ENCODE results near the gene CFAP119.

The CFAP119 gene

DNA sequence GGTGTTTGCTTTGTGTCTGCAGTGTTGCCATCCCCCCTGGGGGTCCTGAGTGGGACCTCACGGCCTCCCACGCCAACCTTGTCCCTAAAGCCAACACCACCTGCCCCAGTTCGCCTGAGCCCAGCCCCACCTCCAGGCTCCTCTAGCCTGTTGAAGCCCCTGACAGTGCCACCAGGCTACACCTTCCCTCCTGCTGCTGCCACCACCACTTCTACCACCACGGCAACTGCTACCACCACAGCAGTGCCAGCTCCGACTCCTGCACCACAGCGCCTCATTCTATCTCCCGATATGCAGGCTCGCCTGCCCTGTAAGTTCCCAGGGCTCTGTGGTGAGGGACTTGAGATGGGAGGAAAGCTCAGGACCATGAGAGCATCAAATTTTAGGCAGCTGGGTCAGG is 40.7 kb downstream of the CFAP119 start:
- TF ChIP-seq ZNF8 (CRISPR knock-in tag; IDR thresholded peaks at IDR 0.05) = no peak
- TF ChIP-seq ZNF70 (CRISPR knock-in tag; IDR thresholded peaks at IDR 0.05) = no peak
- TF ChIP-seq, protein P1, sequence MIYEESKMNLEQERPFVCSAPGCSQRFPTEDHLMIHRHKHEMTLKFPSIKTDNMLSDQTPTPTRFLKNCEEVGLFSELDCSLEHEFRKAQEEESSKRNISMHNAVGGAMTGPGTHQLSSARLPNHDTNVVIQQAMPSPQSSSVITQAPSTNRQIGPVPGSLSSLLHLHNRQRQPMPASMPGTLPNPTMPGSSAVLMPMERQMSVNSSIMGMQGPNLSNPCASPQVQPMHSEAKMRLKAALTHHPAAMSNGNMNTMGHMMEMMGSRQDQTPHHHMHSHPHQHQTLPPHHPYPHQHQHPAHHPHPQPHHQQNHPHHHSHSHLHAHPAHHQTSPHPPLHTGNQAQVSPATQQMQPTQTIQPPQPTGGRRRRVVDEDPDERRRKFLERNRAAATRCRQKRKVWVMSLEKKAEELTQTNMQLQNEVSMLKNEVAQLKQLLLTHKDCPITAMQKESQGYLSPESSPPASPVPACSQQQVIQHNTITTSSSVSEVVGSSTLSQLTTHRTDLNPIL (CRISPR knock-in tag; IDR thresholded peaks at IDR 0.05; ENCODE audit: low read depth) = no peak
- TF ChIP-seq TCF4 (CRISPR knock-in tag; IDR thresholded peaks at IDR 0.05; ENCODE audit: borderline replicate concordance) = no peak
- TF ChIP-seq, protein P2, sequence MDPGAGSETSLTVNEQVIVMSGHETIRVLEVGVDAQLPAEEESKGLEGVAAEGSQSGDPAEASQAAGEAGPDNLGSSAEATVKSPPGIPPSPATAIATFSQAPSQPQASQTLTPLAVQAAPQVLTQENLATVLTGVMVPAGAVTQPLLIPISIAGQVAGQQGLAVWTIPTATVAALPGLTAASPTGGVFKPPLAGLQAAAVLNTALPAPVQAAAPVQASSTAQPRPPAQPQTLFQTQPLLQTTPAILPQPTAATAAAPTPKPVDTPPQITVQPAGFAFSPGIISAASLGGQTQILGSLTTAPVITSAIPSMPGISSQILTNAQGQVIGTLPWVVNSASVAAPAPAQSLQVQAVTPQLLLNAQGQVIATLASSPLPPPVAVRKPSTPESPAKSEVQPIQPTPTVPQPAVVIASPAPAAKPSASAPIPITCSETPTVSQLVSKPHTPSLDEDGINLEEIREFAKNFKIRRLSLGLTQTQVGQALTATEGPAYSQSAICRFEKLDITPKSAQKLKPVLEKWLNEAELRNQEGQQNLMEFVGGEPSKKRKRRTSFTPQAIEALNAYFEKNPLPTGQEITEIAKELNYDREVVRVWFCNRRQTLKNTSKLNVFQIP (CRISPR knock-in tag; IDR thresholded peaks at IDR 0.05; ENCODE audit: borderline replicate concordance, low read depth) = no peak
- no peak for TF ChIP-seq CSDC2 (CRISPR knock-in tag; IDR thresholded peaks at IDR 0.05)
- TF ChIP-seq ZFP3 (CRISPR knock-in tag; IDR thresholded peaks at IDR 0.05) = no peak
- TF ChIP-seq, protein P3, sequence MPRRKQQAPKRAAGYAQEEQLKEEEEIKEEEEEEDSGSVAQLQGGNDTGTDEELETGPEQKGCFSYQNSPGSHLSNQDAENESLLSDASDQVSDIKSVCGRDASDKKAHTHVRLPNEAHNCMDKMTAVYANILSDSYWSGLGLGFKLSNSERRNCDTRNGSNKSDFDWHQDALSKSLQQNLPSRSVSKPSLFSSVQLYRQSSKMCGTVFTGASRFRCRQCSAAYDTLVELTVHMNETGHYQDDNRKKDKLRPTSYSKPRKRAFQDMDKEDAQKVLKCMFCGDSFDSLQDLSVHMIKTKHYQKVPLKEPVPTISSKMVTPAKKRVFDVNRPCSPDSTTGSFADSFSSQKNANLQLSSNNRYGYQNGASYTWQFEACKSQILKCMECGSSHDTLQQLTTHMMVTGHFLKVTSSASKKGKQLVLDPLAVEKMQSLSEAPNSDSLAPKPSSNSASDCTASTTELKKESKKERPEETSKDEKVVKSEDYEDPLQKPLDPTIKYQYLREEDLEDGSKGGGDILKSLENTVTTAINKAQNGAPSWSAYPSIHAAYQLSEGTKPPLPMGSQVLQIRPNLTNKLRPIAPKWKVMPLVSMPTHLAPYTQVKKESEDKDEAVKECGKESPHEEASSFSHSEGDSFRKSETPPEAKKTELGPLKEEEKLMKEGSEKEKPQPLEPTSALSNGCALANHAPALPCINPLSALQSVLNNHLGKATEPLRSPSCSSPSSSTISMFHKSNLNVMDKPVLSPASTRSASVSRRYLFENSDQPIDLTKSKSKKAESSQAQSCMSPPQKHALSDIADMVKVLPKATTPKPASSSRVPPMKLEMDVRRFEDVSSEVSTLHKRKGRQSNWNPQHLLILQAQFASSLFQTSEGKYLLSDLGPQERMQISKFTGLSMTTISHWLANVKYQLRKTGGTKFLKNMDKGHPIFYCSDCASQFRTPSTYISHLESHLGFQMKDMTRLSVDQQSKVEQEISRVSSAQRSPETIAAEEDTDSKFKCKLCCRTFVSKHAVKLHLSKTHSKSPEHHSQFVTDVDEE (CRISPR knock-in tag; IDR thresholded peaks at IDR 0.05) = no peak
- ATAC-seq = no peak

DNA sequence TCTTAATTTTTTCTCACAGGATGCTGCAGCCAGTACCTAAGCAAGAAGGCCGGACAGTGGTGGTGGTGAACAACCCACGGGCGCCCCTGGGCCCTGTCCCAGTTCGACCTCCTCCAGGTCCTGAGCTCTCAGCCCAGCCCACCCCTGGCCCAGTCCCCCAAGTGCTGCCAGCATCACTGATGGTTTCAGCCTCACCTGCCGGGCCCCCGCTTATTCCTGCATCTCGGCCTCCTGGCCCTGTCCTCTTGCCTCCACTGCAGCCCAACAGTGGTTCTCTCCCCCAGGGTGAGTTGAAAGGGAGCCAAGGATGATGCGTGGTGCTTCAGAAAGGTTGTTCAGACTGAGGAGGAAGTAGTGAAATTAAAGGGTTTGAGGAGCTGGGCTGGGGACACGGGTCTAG is 41.2 kb downstream of the CFAP119 start:
- ATAC-seq = no peak
- TF ChIP-seq GLIS3 (CRISPR knock-in tag; IDR thresholded peaks at IDR 0.05) (no peak), OSR1 (CRISPR knock-in tag; IDR thresholded peaks at IDR 0.05) (no peak), ESRRG (CRISPR knock-in tag; IDR thresholded peaks at IDR 0.05) (no peak), TOX (CRISPR knock-in tag; IDR thresholded peaks at IDR 0.05; ENCODE audit: borderline replicate concordance) (no peak), ZFP3 (CRISPR knock-in tag; IDR thresholded peaks at IDR 0.05) (no peak), BACH2 (CRISPR knock-in tag; IDR thresholded peaks at IDR 0.05; ENCODE audit: borderline replicate concordance) (no peak), ZFP30 (CRISPR knock-in tag; IDR thresholded peaks at IDR 0.05) (no peak)
- TF ChIP-seq, protein P1 (CRISPR knock-in tag; IDR thresholded peaks at IDR 0.05; ENCODE audit: low read depth) = no peak
- TF ChIP-seq, protein P4, sequence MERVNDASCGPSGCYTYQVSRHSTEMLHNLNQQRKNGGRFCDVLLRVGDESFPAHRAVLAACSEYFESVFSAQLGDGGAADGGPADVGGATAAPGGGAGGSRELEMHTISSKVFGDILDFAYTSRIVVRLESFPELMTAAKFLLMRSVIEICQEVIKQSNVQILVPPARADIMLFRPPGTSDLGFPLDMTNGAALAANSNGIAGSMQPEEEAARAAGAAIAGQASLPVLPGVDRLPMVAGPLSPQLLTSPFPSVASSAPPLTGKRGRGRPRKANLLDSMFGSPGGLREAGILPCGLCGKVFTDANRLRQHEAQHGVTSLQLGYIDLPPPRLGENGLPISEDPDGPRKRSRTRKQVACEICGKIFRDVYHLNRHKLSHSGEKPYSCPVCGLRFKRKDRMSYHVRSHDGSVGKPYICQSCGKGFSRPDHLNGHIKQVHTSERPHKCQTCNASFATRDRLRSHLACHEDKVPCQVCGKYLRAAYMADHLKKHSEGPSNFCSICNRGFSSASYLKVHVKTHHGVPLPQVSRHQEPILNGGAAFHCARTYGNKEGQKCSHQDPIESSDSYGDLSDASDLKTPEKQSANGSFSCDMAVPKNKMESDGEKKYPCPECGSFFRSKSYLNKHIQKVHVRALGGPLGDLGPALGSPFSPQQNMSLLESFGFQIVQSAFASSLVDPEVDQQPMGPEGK (CRISPR knock-in tag; IDR thresholded peaks at IDR 0.05; ENCODE audit: borderline replicate concordance) = no peak

DNA sequence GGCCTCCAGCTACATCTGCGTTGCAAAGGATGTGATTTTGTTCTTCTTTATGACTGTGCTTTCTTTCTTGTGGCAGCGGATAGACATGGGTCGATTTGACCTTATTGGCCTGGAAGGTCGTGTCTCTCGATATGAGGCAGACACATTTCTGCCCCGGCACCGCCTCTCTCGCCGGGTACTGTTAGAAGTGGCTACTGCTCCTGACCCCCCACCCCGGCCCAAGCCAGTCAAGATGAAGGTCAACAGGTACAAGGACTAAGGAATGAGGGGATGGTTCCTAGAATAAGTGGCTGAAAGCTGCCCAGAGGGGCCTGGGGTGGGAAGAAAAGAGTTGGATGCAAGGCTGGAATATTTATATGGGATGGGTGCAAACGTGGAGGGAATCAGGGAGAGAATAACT is 41.8 kb downstream of the CFAP119 start:
- TF ChIP-seq ESRRG (CRISPR knock-in tag; IDR thresholded peaks at IDR 0.05) (no peak), BACH2 (CRISPR knock-in tag; IDR thresholded peaks at IDR 0.05; ENCODE audit: borderline replicate concordance) (no peak), RARB (CRISPR knock-in tag; IDR thresholded peaks at IDR 0.05) (no peak), GLIS3 (CRISPR knock-in tag; IDR thresholded peaks at IDR 0.05) (no peak), TOX (CRISPR knock-in tag; IDR thresholded peaks at IDR 0.05; ENCODE audit: borderline replicate concordance) (no peak), OSR1 (CRISPR knock-in tag; IDR thresholded peaks at IDR 0.05) (no peak), SNAI2 (CRISPR knock-in tag; IDR thresholded peaks at IDR 0.05) (no peak)
- TF ChIP-seq, protein P4 (CRISPR knock-in tag; IDR thresholded peaks at IDR 0.05; ENCODE audit: borderline replicate concordance) = no peak
- TF ChIP-seq, protein P2 (CRISPR knock-in tag; IDR thresholded peaks at IDR 0.05; ENCODE audit: borderline replicate concordance, low read depth) = no peak
- TF ChIP-seq, protein P1 (CRISPR knock-in tag; IDR thresholded peaks at IDR 0.05; ENCODE audit: low read depth) = no peak
- no peak for ATAC-seq

All from SK-N-SH treated with all-trans-retinoic acid at 6 μM for 48 hours (cell line).